K562 (cell line): ENCODE data around the gene SLC25A20. TPM values are rescaled to one million over a fixed set of nuclear protein-coding genes. Genes with fewer than 3 reads are reported as not detected.

Experiments
- ATAC-seq: fragments of 200-7000 bp; cut with Tn5 transposase; 3 replicates; pipeline ENCODE4 v1.9.1; 2020; ENCODE audit warnings: moderate library complexity
- BruUV-seq: library from RNA; stranded (reverse); fragments of 400-500 nt; replicated peaks from 2 replicates; lab custom pipeline; 2021; lab: Mats Ljungman, UMichigan
- CTCF ChIA-PET: fragments of 300-600 bp; formaldehyde crosslinking; extraction: SDS; loops from one replicate; lab custom pipeline; 2021; ENCODE audit warnings: low intra/inter-chr PET ratio; lab: Yijun Ruan, JAX
- POLR2A ChIA-PET: fragments of 300-600, 350-650 bp; sonication (Branson Sonifier 250); formaldehyde crosslinking; extraction: SDS; loops from one replicate; lab custom pipeline; 2021; ENCODE audit warnings: antibody characterized with exemption, inconsistent platforms; lab: Yijun Ruan, JAX
- DNase-seq, 4 experiments: peaks; one replicate each; pipeline versions ENCODE4 v3.0.0 to v3.0.0-alpha.2; 2011 to 2018; ENCODE audit warnings: low spot score in 3 of 4, mixed read lengths in 3 of 4; ENCODE audit errors: extremely low read depth in 1 of 4
- FAIRE-seq: peaks from 2 replicates; lab custom pipeline; 2011; peaks lifted over from hg19 to GRCh38; lab: Jason Lieb, UNC
- H2AFZ ChIP-seq: 2 replicates; pipeline ENCODE4 v1.6.0; 2011; ENCODE audit warnings: low read depth, low read length, control low read depth, inconsistent platforms
- H3K27ac ChIP-seq: fragments of 200-600 bp; 3 replicates; pipeline ENCODE4 v1.8.0; 2011; ENCODE audit warnings: low read depth, mild to moderate bottlenecking, control low read depth, inconsistent platforms, low read length, moderate library complexity, mixed read lengths; ENCODE audit errors: extremely low read depth
- H3K27me3 ChIP-seq, 2 experiments: fragments of 300-600 bp in 1 of 2; 2 replicates in 1 of 2; 3 replicates in 1 of 2; pipeline versions ENCODE4 v1.6.0 to v1.8.0; 2011; ENCODE audit warnings: inconsistent platforms in 2 of 2, low read length in 2 of 2, mild to moderate bottlenecking in 1 of 2, mixed read lengths in 1 of 2, moderate library complexity in 1 of 2; ENCODE audit not compliant: control insufficient read depth in 2 of 2, insufficient read depth in 2 of 2
- H3K36me3 ChIP-seq: fragments of 300-600 bp; 3 replicates; pipeline ENCODE4 v1.8.0; 2011; ENCODE audit warnings: mild to moderate bottlenecking, low read length, inconsistent platforms; ENCODE audit not compliant: control insufficient read depth, insufficient read depth
- H3K4me1 ChIP-seq, 2 experiments: fragments of 200-600 bp in 1 of 2; replicated peaks in 1 of 2; 2 replicates in 1 of 2; 3 replicates in 1 of 2; pipeline versions ENCODE4 v1.5.1 to v1.8.0; 2011; ENCODE audit warnings: inconsistent platforms in 2 of 2, low read length in 2 of 2, mild to moderate bottlenecking in 1 of 2, mixed read lengths in 1 of 2, moderate library complexity in 1 of 2; ENCODE audit not compliant: control insufficient read depth in 2 of 2, insufficient read depth in 2 of 2
- H3K4me2 ChIP-seq: 2 replicates; pipeline ENCODE4 v1.6.1; 2011; ENCODE audit warnings: low read length, control low read depth, inconsistent platforms, mixed read lengths; ENCODE audit not compliant: insufficient read depth
- H3K4me3 ChIP-seq: fragments of 200-600 bp; sonication (generic), shearing (Covaris generic); 2 replicates; pipeline ENCODE4 v1.5.1; 2016; ENCODE audit warnings: control low read depth, inconsistent platforms
- H3K79me2 ChIP-seq: fragments of 200-600 bp; 3 replicates; pipeline ENCODE4 v1.8.0; 2011; ENCODE audit warnings: low read length, inconsistent platforms; ENCODE audit not compliant: control insufficient read depth, insufficient read depth
- H3K9ac ChIP-seq, 2 experiments: 2 replicates each; pipeline versions ENCODE4 v1.6.0 to v1.6.1; 2011; ENCODE audit warnings: low read depth in 2 of 2, low read length in 2 of 2, control low read depth in 1 of 2, inconsistent platforms in 1 of 2, mild to moderate bottlenecking in 1 of 2, mixed read lengths in 1 of 2; ENCODE audit not compliant: insufficient read depth in 1 of 2
- H3K9me1 ChIP-seq: one replicate; pipeline ENCODE4 v1.6.0; 2011; ENCODE audit warnings: inconsistent platforms, mild to moderate bottlenecking, low read length, moderate library complexity; ENCODE audit not compliant: control insufficient read depth, insufficient read depth
- H3K9me3 ChIP-seq: replicated peaks from 2 replicates; pipeline ENCODE4 v1.5.1; 2011; ENCODE audit warnings: low read depth, low read length, inconsistent platforms; ENCODE audit not compliant: control insufficient read depth, insufficient read depth
- H4K20me1 ChIP-seq: replicated peaks from 2 replicates; pipeline ENCODE4 v1.6.1; 2011; ENCODE audit warnings: low read length, inconsistent platforms, mixed read lengths; ENCODE audit not compliant: control insufficient read depth, insufficient read depth
- BRF1 ChIP-seq: IDR thresholded peaks from 3 replicates; pipeline ENCODE4 v1.6.1; 2011; ENCODE audit warnings: borderline replicate concordance, mild to moderate bottlenecking; ENCODE audit not compliant: insufficient read length; ENCODE audit errors: extremely low read depth
- EP400 ChIP-seq: fragments of 450-650 bp; IDR thresholded peaks from 2 replicates; pipeline ENCODE4 v1.6.1; 2017; ENCODE audit warnings: antibody characterized with exemption, mild to moderate bottlenecking, moderate library complexity
- HDAC1 ChIP-seq, 2 experiments: fragments of 450-650 bp; IDR thresholded peaks; 2 replicates each; pipeline ENCODE4 v1.6.1; 2016 to 2017; ENCODE audit warnings: inconsistent platforms in 1 of 2, mild to moderate bottlenecking in 1 of 2, moderate library complexity in 1 of 2
- MXI1 ChIP-seq: IDR thresholded peaks from 2 replicates; pipeline ENCODE4 v1.6.1; 2011; ENCODE audit warnings: low read depth, mild to moderate bottlenecking, improper control_type of control experiment, low read length
- PPARD ChIP-seq: fragments of 250-450 bp; sonication (Bioruptor Pico); IDR thresholded peaks from 2 replicates; pipeline ENCODE4 v1.8.0; 2022; ENCODE audit warnings: inconsistent platforms, mild to moderate bottlenecking, moderate library complexity
- RAD51 ChIP-seq: fragments of 450-650 bp; IDR thresholded peaks from 2 replicates; pipeline ENCODE4 v1.7.1; 2016; ENCODE audit warnings: low read depth, mild to moderate bottlenecking, borderline replicate concordance
- SIN3A ChIP-seq, 2 experiments: fragments of 150-350 bp in 1 of 2; IDR thresholded peaks; 2 replicates each; pipeline ENCODE4 v1.6.1; 2011 to 2016; ENCODE audit warnings: borderline replicate concordance in 2 of 2, low read depth in 2 of 2, low read length in 2 of 2, mild to moderate bottlenecking in 2 of 2, moderate library complexity in 2 of 2; ENCODE audit not compliant: control insufficient read depth in 1 of 2
- ZNF384 ChIP-seq: IDR thresholded peaks from 2 replicates; pipeline ENCODE4 v1.6.1; 2012; ENCODE audit warnings: low read depth, low read length, improper control_type of control experiment
- WGBS: fragments of 100-300 bp; shearing (Covaris generic); methylation state at CpG from one replicate; pipeline ENCODE4 v1.1.6; 2016; ENCODE audit warnings: low coverage, mixed read lengths; ENCODE audit not compliant: insufficient coverage; ENCODE audit errors: missing lambda C conversion rate; 5-methylcytosine and 5-hydroxymethylcytosine counted together
- in situ Hi-C: fragments of 300-500 bp; cut with MboI; formaldehyde crosslinking; loops from 4 replicates; pipeline ENCODE4 v1.15.0; 2018; ENCODE audit warnings: inconsistent platforms, mixed read lengths
- intact Hi-C: fragments of 100-400 bp; cut with micrococcal nuclease; formaldehyde crosslinking; loops from 2 replicates; pipeline ENCODE4 v1.14.2; 2022
- polyA plus RNA-seq, 8 experiments: library from polyadenylated mRNA; depleted of rRNA in 4 of 8; stranded (reverse) in 5 of 8; unstranded in 3 of 8; fragments of >200 nt; fragmentation: Nextera tagmentation in 2 of 8; fragmentation: Illumina TruSeq in 1 of 8; extraction: Ambion mirVana in 2 of 8; extraction: Trizol in 1 of 8; gene quantifications; 2 replicates each; pipeline versions ENCODE4 v1.2.1 to v1.2.3, GENCODE V29; 2011 to 2014; ENCODE audit warnings: inconsistent platforms in 1 of 8, missing spikeins in 1 of 8
- total RNA-seq, 7 experiments: library from RNA; depleted of rRNA in 6 of 7; stranded (reverse); fragments of >200 nt in 6 of 7; fragmentation: Illumina TruSeq in 2 of 7; extraction: Trizol in 2 of 7; gene quantifications; 2 replicates each; pipeline versions ENCODE4 v1.2.1 to v1.2.3, GENCODE V29; 2011 to 2021; ENCODE audit warnings: low replicate concordance in 1 of 7
- TF ChIP-seq, protein P1 (sequence below): sonication (generic); formaldehyde crosslinking; IDR thresholded peaks from 2 replicates; pipeline ENCODE4 v1.8.0; 2023; ENCODE audit warnings: mild to moderate bottlenecking, missing genetic modification reagents
- TF ChIP-seq, protein P2 (sequence below): fragments of 450-650 bp; IDR thresholded peaks from 2 replicates; pipeline ENCODE4 v1.6.1; 2016; ENCODE audit warnings: borderline replicate concordance
- TF ChIP-seq, protein P3 (sequence below): sonication (generic); formaldehyde crosslinking; IDR thresholded peaks from 2 replicates; pipeline ENCODE4 v1.8.0; 2022; ENCODE audit warnings: missing genetic modification reagents, mild to moderate bottlenecking, moderate library complexity, borderline replicate concordance
- TF ChIP-seq, protein P4 (sequence below): fragments of 200-800 bp; sonication (Bioruptor generic); IDR thresholded peaks from 2 replicates; pipeline ENCODE4 v1.6.1; 2017; ENCODE audit warnings: missing genetic modification characterization, missing compliant biosample characterization

SLC25A20 gene
- total and polyA plus RNA-seq, 9 of the 15 experiments (the other 6 are each of a cell fraction or from before 2014, with no cell fraction given), result 14.3 to 48.1 (median 21.6) TPM

DNA sequence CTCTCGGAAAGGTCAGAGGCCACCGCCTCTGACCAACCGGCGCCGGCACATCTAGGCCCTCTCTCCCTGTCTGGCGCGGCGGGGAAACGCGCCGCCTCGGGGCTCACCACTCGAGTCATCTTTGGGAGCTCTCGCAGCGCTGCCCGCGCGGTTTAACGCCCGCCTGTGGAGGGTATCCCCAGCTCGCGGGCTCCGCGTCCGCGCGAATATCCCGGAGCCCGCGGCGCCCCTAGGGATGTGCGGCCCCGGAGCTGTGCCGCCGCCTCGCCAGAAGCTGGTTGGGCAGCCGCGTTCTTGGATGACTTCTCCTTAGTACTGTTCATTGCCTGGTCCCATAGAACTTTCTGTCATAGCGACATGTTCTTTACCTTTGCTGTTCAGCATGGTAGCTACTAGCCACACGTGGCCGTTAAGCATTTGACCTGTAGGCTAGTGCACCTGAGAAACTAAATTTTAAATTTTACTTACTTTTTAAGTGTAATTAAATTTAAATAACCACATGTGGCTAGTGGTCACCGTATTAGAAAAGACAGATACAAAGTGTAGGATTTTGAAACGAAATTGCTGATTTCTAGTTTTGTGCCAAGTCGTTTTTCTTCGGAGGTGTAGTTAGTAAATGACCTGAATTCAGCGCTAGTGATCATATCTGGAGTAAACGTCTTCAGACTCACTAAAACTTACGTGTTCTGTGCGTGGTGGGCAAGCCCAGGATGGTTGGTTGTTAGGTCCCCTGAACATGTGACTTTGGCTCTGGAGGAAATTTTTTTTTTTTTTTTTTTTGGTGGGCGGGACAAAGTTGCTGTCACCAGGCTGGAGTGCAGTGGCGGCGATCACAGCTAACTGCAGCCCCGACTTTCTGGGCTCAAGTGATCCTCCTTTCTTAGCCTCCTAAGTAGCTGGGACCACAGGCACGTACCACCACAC is 20.8 kb upstream of the SLC25A20 start:
- intact Hi-C loops (loop anchor here (5.0 kb wide), 3 partner anchors 72 to 177 kb away; partner anchors contain the start of genes PRKAR2A and WDR6), in situ Hi-C loops (no loop called here)
- Histone ChIP-seq H3K4me3 (peak overlapping the region; percentile 98), H3K36me3 (peaks cover 29% of the 10 kb centered on the region; the same call in 2 of the 3 replicates), H3K4me2 (peak overlapping the region; percentile 90), H3K27me3 (no peaks in the 10 kb centered on the region), H3K4me1 (peaks cover 3 to 26% of the 10 kb centered on the region in 2 experiments; a peak in 3 of 5 replicates), H3K9me3 (no peaks in the 10 kb centered on the region), H2AFZ (0 out of 2 replicates have a peak overlapping the region, but pooled peaks have one; percentile 16), H3K9ac (peak overlapping the region; percentile 92 to 98), H4K20me1 (no peaks in the 10 kb centered on the region), H3K27ac (peak overlapping the region; percentile 97), H3K79me2 (peaks cover 67% of the 10 kb centered on the region), H3K9me1 (no peaks in the 10 kb centered on the region)
- DNase-seq, result peak in 3 of 4 experiments; percentile 26 to 78 (median 57)
- CTCF ChIA-PET, result no interaction called here
- POLR2A ChIA-PET, result interaction anchor here (0.6 to 4.1 kb wide), 16 partner anchors 9 to 212 kb away, joined by 3 to 25 read pairs (median 4); partner anchors contain the start of genes IP6K2, NDUFAF3 and SLC25A20
- peak; percentile 75 for FAIRE-seq
- WGBS, result under 1% methylated on average over 32 of the region's 54 CpGs
- TSS peak; percentile 65 for BruUV-seq
- ATAC-seq, result peak; percentile 64
- TF ChIP-seq, protein P1, sequence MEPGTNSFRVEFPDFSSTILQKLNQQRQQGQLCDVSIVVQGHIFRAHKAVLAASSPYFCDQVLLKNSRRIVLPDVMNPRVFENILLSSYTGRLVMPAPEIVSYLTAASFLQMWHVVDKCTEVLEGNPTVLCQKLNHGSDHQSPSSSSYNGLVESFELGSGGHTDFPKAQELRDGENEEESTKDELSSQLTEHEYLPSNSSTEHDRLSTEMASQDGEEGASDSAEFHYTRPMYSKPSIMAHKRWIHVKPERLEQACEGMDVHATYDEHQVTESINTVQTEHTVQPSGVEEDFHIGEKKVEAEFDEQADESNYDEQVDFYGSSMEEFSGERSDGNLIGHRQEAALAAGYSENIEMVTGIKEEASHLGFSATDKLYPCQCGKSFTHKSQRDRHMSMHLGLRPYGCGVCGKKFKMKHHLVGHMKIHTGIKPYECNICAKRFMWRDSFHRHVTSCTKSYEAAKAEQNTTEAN, result no peak
- TF ChIP-seq RAD51 (peak; percentile 67), BRF1 (no peak), MXI1 (peak; percentile 50; the same call in 1 of the 2 replicates), HDAC1 (IDR thresholded peaks at IDR 0.05) (peak in 1 of 2 experiments; percentile 42; a peak in 2 of 4 replicates), ZNF384 (peak; percentile 97), EP400 (peak; percentile 38), PPARD (CRISPR knock-in tag) (no peak), SIN3A (IDR thresholded peaks at IDR 0.05; ENCODE audit: borderline replicate concordance in 2 of 2, control insufficient read depth in 1 of 2, low read depth in 2 of 2, low read length in 2 of 2) (peak; percentile 77 to 83; a peak in 2 of 4 replicates)
- TF ChIP-seq, protein P2, sequence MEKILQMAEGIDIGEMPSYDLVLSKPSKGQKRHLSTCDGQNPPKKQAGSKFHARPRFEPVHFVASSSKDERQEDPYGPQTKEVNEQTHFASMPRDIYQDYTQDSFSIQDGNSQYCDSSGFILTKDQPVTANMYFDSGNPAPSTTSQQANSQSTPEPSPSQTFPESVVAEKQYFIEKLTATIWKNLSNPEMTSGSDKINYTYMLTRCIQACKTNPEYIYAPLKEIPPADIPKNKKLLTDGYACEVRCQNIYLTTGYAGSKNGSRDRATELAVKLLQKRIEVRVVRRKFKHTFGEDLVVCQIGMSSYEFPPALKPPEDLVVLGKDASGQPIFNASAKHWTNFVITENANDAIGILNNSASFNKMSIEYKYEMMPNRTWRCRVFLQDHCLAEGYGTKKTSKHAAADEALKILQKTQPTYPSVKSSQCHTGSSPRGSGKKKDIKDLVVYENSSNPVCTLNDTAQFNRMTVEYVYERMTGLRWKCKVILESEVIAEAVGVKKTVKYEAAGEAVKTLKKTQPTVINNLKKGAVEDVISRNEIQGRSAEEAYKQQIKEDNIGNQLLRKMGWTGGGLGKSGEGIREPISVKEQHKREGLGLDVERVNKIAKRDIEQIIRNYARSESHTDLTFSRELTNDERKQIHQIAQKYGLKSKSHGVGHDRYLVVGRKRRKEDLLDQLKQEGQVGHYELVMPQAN, result peak; percentile 68
- TF ChIP-seq, protein P3, sequence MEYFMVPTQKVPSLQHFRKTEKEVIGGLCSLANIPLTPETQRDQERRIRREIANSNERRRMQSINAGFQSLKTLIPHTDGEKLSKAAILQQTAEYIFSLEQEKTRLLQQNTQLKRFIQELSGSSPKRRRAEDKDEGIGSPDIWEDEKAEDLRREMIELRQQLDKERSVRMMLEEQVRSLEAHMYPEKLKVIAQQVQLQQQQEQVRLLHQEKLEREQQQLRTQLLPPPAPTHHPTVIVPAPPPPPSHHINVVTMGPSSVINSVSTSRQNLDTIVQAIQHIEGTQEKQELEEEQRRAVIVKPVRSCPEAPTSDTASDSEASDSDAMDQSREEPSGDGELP (CRISPR knock-in tag), result no peak
- TF ChIP-seq, protein P4, sequence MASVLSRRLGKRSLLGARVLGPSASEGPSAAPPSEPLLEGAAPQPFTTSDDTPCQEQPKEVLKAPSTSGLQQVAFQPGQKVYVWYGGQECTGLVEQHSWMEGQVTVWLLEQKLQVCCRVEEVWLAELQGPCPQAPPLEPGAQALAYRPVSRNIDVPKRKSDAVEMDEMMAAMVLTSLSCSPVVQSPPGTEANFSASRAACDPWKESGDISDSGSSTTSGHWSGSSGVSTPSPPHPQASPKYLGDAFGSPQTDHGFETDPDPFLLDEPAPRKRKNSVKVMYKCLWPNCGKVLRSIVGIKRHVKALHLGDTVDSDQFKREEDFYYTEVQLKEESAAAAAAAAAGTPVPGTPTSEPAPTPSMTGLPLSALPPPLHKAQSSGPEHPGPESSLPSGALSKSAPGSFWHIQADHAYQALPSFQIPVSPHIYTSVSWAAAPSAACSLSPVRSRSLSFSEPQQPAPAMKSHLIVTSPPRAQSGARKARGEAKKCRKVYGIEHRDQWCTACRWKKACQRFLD, result peak; percentile 60; the same call in 1 of the 2 replicates
